ENCODE results near the gene VDR.

DNA sequence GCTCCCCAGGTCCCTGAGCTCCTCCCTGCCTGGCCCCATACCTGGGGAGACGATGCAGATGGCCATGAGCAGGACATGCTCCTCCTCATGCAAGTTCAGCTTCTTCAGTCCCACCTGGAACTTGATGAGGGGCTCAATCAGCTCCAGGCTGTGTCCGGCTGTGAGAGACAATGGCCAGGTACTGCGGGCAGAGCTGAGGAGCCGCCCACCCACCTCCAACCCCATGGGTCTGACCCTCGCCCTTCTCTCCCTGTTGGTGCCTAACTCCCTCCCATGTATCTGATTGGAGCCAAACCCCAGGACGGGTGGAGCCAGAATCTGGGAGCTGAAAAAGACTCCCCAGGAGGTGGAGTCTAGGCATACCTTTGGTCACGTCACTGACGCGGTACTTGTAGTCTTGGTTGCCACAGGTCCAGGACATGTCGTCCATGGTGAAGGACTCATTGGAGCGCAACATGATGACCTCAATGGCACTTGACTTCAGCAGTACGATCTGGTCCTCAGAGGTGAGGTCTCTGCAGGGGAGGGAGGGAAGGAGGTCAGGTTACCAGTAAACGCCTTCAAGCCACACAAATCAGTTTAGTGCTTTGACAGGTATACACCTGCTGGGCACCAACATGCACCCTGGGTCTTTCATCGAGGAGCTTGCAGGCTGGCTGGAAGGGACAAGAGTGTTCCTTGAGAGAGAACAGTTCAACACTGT, 58.3 kb downstream of the VDR start:
- no peak for TF ChIP-seq EP300 (conservative IDR thresholded peaks at IDR 0.05; ENCODE audit: poor library complexity, severe bottlenecking)
- TF ChIP-seq POLR2AphosphoS5 (IDR thresholded peaks at IDR 0.05), result no peak
- TF ChIP-seq CTCF (IDR thresholded peaks at IDR 0.05; ENCODE audit: poor library complexity, severe bottlenecking), result no peak
- no peak for TF ChIP-seq EZH2 (IDR thresholded peaks at IDR 0.05; ENCODE audit: borderline replicate concordance, insufficient read depth, low read length, poor library complexity, severe bottlenecking)
- no peak for TF ChIP-seq TAF1 (IDR thresholded peaks at IDR 0.05; ENCODE audit: low read depth)
- no peak for TF ChIP-seq MXI1 (conservative IDR thresholded peaks at IDR 0.05; ENCODE audit: poor library complexity, severe bottlenecking)
- no peak for TF ChIP-seq SMC3 (conservative IDR thresholded peaks at IDR 0.05; ENCODE audit: poor library complexity)
- TF ChIP-seq, protein P1, sequence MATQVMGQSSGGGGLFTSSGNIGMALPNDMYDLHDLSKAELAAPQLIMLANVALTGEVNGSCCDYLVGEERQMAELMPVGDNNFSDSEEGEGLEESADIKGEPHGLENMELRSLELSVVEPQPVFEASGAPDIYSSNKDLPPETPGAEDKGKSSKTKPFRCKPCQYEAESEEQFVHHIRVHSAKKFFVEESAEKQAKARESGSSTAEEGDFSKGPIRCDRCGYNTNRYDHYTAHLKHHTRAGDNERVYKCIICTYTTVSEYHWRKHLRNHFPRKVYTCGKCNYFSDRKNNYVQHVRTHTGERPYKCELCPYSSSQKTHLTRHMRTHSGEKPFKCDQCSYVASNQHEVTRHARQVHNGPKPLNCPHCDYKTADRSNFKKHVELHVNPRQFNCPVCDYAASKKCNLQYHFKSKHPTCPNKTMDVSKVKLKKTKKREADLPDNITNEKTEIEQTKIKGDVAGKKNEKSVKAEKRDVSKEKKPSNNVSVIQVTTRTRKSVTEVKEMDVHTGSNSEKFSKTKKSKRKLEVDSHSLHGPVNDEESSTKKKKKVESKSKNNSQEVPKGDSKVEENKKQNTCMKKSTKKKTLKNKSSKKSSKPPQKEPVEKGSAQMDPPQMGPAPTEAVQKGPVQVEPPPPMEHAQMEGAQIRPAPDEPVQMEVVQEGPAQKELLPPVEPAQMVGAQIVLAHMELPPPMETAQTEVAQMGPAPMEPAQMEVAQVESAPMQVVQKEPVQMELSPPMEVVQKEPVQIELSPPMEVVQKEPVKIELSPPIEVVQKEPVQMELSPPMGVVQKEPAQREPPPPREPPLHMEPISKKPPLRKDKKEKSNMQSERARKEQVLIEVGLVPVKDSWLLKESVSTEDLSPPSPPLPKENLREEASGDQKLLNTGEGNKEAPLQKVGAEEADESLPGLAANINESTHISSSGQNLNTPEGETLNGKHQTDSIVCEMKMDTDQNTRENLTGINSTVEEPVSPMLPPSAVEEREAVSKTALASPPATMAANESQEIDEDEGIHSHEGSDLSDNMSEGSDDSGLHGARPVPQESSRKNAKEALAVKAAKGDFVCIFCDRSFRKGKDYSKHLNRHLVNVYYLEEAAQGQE (IDR thresholded peaks at IDR 0.05; ENCODE audit: borderline replicate concordance), result no peak
